ENCODE data around the gene SPATA24. TPM values are rescaled to one million over a fixed set of nuclear protein-coding genes. Genes with fewer than 3 reads are reported as not detected.

SPATA24 gene
- total and polyA plus RNA-seq, 4 donors, result 1.8 to 2.7 (median 2.5) TPM

- H3K9ac ChIP-seq (ENCODE audit: low read depth in 1 of 2, low read length in 2 of 2), result no peak overlapping the region
- TF ChIP-seq REST (IDR thresholded peaks at IDR 0.05), result no peak
- TF ChIP-seq FOXA1 (IDR thresholded peaks at IDR 0.05), result no peak
- no peak for TF ChIP-seq SP1 (IDR thresholded peaks at IDR 0.05)
- no peak for TF ChIP-seq CTCF (IDR thresholded peaks at IDR 0.05; ENCODE audit: low read depth, low read length, missing input control)
- TF ChIP-seq FOXA2 (IDR thresholded peaks at IDR 0.05), result no peak
- no peak for TF ChIP-seq HNF4G (IDR thresholded peaks at IDR 0.05)
- TF ChIP-seq JUND (IDR thresholded peaks at IDR 0.05), result no peak
- TF ChIP-seq TAF1 (conservative IDR thresholded peaks at IDR 0.05), result no peak
- TF ChIP-seq RXRA (IDR thresholded peaks at IDR 0.05), result no peak
- TF ChIP-seq YY1 (IDR thresholded peaks at IDR 0.05), result no peak
- TF ChIP-seq MAX (IDR thresholded peaks at IDR 0.05), result no peak
- no peak for TF ChIP-seq NR2F2 (IDR thresholded peaks at IDR 0.05)
- no peak for TF ChIP-seq ATF3 (IDR thresholded peaks at IDR 0.05)
- TF ChIP-seq RAD21 (IDR thresholded peaks at IDR 0.05), result no peak
- TF ChIP-seq GABPA (IDR thresholded peaks at IDR 0.05 in 1 of 2, conservative IDR thresholded peaks at IDR 0.05 in 1 of 2), result no peak
- TF ChIP-seq EGR1 (IDR thresholded peaks at IDR 0.05; ENCODE audit: low read depth in 2 of 2), result no peak
- no peak for TF ChIP-seq ZBTB33 (IDR thresholded peaks at IDR 0.05)
- TF ChIP-seq HNF4A (conservative IDR thresholded peaks at IDR 0.05), result no peak
- peaks cover 7 to 25% (median 14%) of the 10 kb centered on the region in 4 donors for H3K4me1 ChIP-seq (ENCODE audit: control insufficient read depth in 4 of 4, insufficient read depth in 4 of 4, low read length in 3 of 4)
- H3K4me3 ChIP-seq (ENCODE audit: low read depth in 1 of 3, low read length in 3 of 3), result no peak overlapping the region
- H3K36me3 ChIP-seq (ENCODE audit: control insufficient read depth in 4 of 4, insufficient read depth in 3 of 4, low read depth in 1 of 4, low read length in 3 of 4), result peaks cover 0 to 15% (median 10%) of the 10 kb centered on the region in 4 donors
- H3K27me3 ChIP-seq (ENCODE audit: control insufficient read depth in 4 of 4, insufficient read depth in 4 of 4, low read length in 3 of 4), result no peaks in the 10 kb centered on the region
- no peak for DNase-seq (ENCODE audit: low spot score)
- 91% methylated on average over 3 of the region's 3 CpGs for WGBS
- H3K9me3 ChIP-seq (ENCODE audit: control insufficient read depth in 4 of 4, low read length in 3 of 4), result no peaks in the 10 kb centered on the region
- no peak overlapping the region for H3K27ac ChIP-seq (ENCODE audit: low read depth in 1 of 2, low read length in 2 of 2)
Observed at GRCh38 chr5:139377226-139377625, 26.7 kb downstream of the SPATA24 start.
